Keratinocyte (primary cell): Measurements from ENCODE around the gene RRP7A. TPM values are rescaled to one million over a fixed set of nuclear protein-coding genes. Genes with fewer than 3 reads are reported as not detected.

Experiments
- DNase-seq: peaks from one replicate; pipeline ENCODE4 v3.0.0-alpha.2; 2011; ENCODE audit warnings: low read depth, missing footprints, low spot score
- FAIRE-seq: peaks from 2 replicates; lab custom pipeline; 2011; peaks lifted over from hg19 to GRCh38; lab: Jason Lieb, UNC
- H2AFZ ChIP-seq: 2 replicates; pipeline ENCODE4 v1.6.0; 2012; ENCODE audit warnings: low read length, control low read depth, inconsistent platforms; ENCODE audit not compliant: control insufficient read depth
- H3K27ac ChIP-seq: 2 replicates; pipeline ENCODE4 v1.5.1; 2011; ENCODE audit warnings: low read length; ENCODE audit not compliant: control insufficient read depth, insufficient read depth
- H3K27me3 ChIP-seq: 3 replicates; pipeline ENCODE4 v1.6.0; 2011; ENCODE audit warnings: low read length; ENCODE audit not compliant: control insufficient read depth, insufficient read depth; ENCODE audit errors: extremely low read depth
- H3K36me3 ChIP-seq, 2 experiments: 2 replicates in 1 of 2; 3 replicates in 1 of 2; pipeline ENCODE4 v1.5.1; 2011; ENCODE audit warnings: low read length in 2 of 2, mild to moderate bottlenecking in 1 of 2; ENCODE audit not compliant: control insufficient read depth in 2 of 2, insufficient read depth in 2 of 2; ENCODE audit errors: extremely low read depth in 1 of 2
- H3K4me1 ChIP-seq: 3 replicates; pipeline ENCODE4 v1.5.1; 2011; ENCODE audit warnings: low read length; ENCODE audit not compliant: control insufficient read depth, insufficient read depth; ENCODE audit errors: extremely low read depth
- H3K4me2 ChIP-seq: 3 replicates; pipeline ENCODE4 v1.6.0; 2011; ENCODE audit warnings: low read depth, low read length; ENCODE audit not compliant: control insufficient read depth, insufficient read depth; ENCODE audit errors: extremely low read depth
- H3K4me3 ChIP-seq, 3 experiments: fragments of 200-600 bp in 1 of 3; sonication (generic) in 1 of 3; 2 replicates in 2 of 3; 3 replicates in 1 of 3; pipeline ENCODE4 v1.5.1; 2011 to 2016; ENCODE audit warnings: low read length in 3 of 3, mild to moderate bottlenecking in 3 of 3, control low read depth in 2 of 3, inconsistent platforms in 1 of 3, low read depth in 1 of 3, mixed read lengths in 1 of 3, mixed run types in 1 of 3, moderate library complexity in 1 of 3; ENCODE audit not compliant: control insufficient read depth in 2 of 3, insufficient read depth in 2 of 3; ENCODE audit errors: extremely low read depth in 1 of 3
- H3K79me2 ChIP-seq: 2 replicates; pipeline ENCODE4 v1.6.0; 2012; ENCODE audit warnings: low read length; ENCODE audit not compliant: control insufficient read depth, insufficient read depth
- H3K9ac ChIP-seq: 3 replicates; pipeline ENCODE4 v1.6.0; 2011; ENCODE audit warnings: low read length; ENCODE audit not compliant: control insufficient read depth, insufficient read depth; ENCODE audit errors: extremely low read depth
- H3K9me1 ChIP-seq: 3 replicates; pipeline ENCODE4 v1.6.0; 2011; ENCODE audit warnings: low read length; ENCODE audit not compliant: control insufficient read depth, insufficient read depth; ENCODE audit errors: extremely low read depth
- H3K9me3 ChIP-seq: 2 replicates; pipeline ENCODE4 v1.5.1; 2012; ENCODE audit warnings: low read depth, low read length; ENCODE audit not compliant: control insufficient read depth
- H4K20me1 ChIP-seq: 3 replicates; pipeline ENCODE4 v1.6.0; 2011; ENCODE audit warnings: low read length; ENCODE audit not compliant: control insufficient read depth, insufficient read depth; ENCODE audit errors: extremely low read depth
- CTCF ChIP-seq, 3 experiments: IDR thresholded peaks in 1 of 3; conservative IDR thresholded peaks in 1 of 3; optimal IDR thresholded peaks in 1 of 3; 2 replicates in 2 of 3; 3 replicates in 1 of 3; pipeline versions ENCODE3 to v1.5.1; 2011; ENCODE audit warnings: low read length in 3 of 3, mild to moderate bottlenecking in 3 of 3, moderate library complexity in 2 of 3, control low read depth in 1 of 3, inconsistent platforms in 1 of 3; ENCODE audit not compliant: insufficient read depth in 2 of 3; ENCODE audit errors: extremely low read depth in 1 of 3
- EZH2 ChIP-seq: IDR thresholded peaks from one replicate; pipeline ENCODE4 v1.6.1; 2012; ENCODE audit warnings: inconsistent platforms, mild to moderate bottlenecking, low read length, moderate library complexity
- dilution Hi-C: fragments of 300-500 bp; cut with MboI; formaldehyde crosslinking; loops from one replicate; pipeline ENCODE4 v1.7.0; 2020; ENCODE audit warnings: low sequenced_read_pairs; ENCODE audit not compliant: extremely low pct_ligation_motif_present
- polyA plus RNA-seq, 5 experiments: library from polyadenylated mRNA; depleted of rRNA in 3 of 5; stranded (reverse) in 3 of 5; stranded (forward) in 1 of 5; unstranded in 1 of 5; fragments of >200 nt; gene quantifications; 1 replicate in 1 of 5; 2 replicates in 3 of 5; 3 replicates in 1 of 5; pipeline versions ENCODE4 v1.2.1 to v1.2.3, GENCODE V29; 2011 to 2012; ENCODE audit warnings: missing spikeins in 2 of 5, low read depth in 1 of 5, low replicate concordance in 1 of 5

Gene RRP7A
- polyA plus RNA-seq, 1 donor (not counting 4 experiments of a cell fraction or from before 2014, with no cell fraction given), result 30.2 TPM

- Histone ChIP-seq H3K27ac (no peak overlapping the region), H3K36me3 (no peaks in the 10 kb centered on the region), H3K9ac (no peak overlapping the region), H3K9me3 (no peaks in the 10 kb centered on the region), H2AFZ (no peak overlapping the region), H4K20me1 (no peaks in the 10 kb centered on the region), H3K4me3 (no peak overlapping the region), H3K9me1 (no peaks in the 10 kb centered on the region), H3K79me2 (no peaks in the 10 kb centered on the region), H3K4me1 (peaks cover 2% of the 10 kb centered on the region), H3K4me2 (no peak overlapping the region), H3K27me3 (no peaks in the 10 kb centered on the region)
- DNase-seq (no peak), FAIRE-seq (no peak)
- dilution Hi-C loops, result no loop called here
- no peak for TF ChIP-seq CTCF (optimal IDR thresholded peaks at IDR 0.05 in 1 of 3, IDR thresholded peaks at IDR 0.05 in 1 of 3, conservative IDR thresholded peaks at IDR 0.05 in 1 of 3; ENCODE audit: extremely low read depth in 1 of 3, insufficient read depth in 2 of 3, low read length in 3 of 3)
- TF ChIP-seq EZH2, result no peak
Observed at GRCh38 chr22:42528591-42529307, 9.2 kb upstream of the RRP7A start.

GRCh38 chr22:42522546-42522945, 3.0 kb upstream of the RRP7A start:
- Histone ChIP-seq H3K9ac (no peak overlapping the region), H3K9me1 (no peaks in the 10 kb centered on the region), H3K4me2 (no peak overlapping the region), H3K9me3 (no peaks in the 10 kb centered on the region), H3K4me1 (peaks cover 5% of the 10 kb centered on the region), H3K79me2 (peaks cover 16% of the 10 kb centered on the region), H4K20me1 (no peaks in the 10 kb centered on the region), H3K27me3 (no peaks in the 10 kb centered on the region), H3K36me3 (no peaks in the 10 kb centered on the region), H2AFZ (no peak overlapping the region), H3K4me3 (no peak overlapping the region), H3K27ac (no peak overlapping the region)
- FAIRE-seq, result no peak
- no peak for TF ChIP-seq CTCF (optimal IDR thresholded peaks at IDR 0.05 in 1 of 3, IDR thresholded peaks at IDR 0.05 in 1 of 3, conservative IDR thresholded peaks at IDR 0.05 in 1 of 3; ENCODE audit: extremely low read depth in 1 of 3, insufficient read depth in 2 of 3, low read length in 3 of 3)
- no peak for DNase-seq
- dilution Hi-C loops, result no loop called here
